A549 (cell line): ENCODE results near the gene LVRN. TPM values are rescaled to one million over a fixed set of nuclear protein-coding genes. Genes with fewer than 3 reads are reported as not detected.

Experiments used
- ATAC-seq, 2 experiments: fragments of 200-7000 bp in 1 of 2; fragments of >200 bp in 1 of 2; cut with Nextera tagmentation in 1 of 2; cut with Tn5 transposase in 1 of 2; 3 replicates each; pipeline versions ENCODE4 v1.8.0 to v1.9.1; 2018 to 2020; ENCODE audit warnings: mild to moderate bottlenecking in 1 of 2, moderate library complexity in 1 of 2
- CTCF ChIA-PET: fragments of 300-600 bp; sonication (Branson Sonifier 250); formaldehyde crosslinking; extraction: SDS; loops from one replicate; lab custom pipeline; 2021; ENCODE audit warnings: antibody characterized with exemption, inconsistent platforms; lab: Yijun Ruan, JAX
- POLR2A ChIA-PET: fragments of 350-600 bp; formaldehyde crosslinking; extraction: SDS; loops from one replicate; lab custom pipeline; 2021; ENCODE audit warnings: antibody characterized with exemption, inconsistent platforms; lab: Yijun Ruan, JAX
- DNase-seq, 2 experiments: peaks; one replicate each; pipeline versions ENCODE4 v3.0.0 to v3.0.0-alpha.2; 2011 to 2016; ENCODE audit warnings: low read depth in 1 of 2, low spot score in 1 of 2
- FAIRE-seq: peaks from 2 replicates; lab custom pipeline; 2011; peaks lifted over from hg19 to GRCh38; lab: Jason Lieb, UNC
- H3K27ac ChIP-seq, 2 experiments: fragments of >200 bp; sonication (Bioruptor Twin); formaldehyde crosslinking; 3 replicates each; pipeline ENCODE4 v1.5.1; 2016 to 2017
- H3K4me1 ChIP-seq: fragments of >200 bp; sonication (Bioruptor Twin); formaldehyde crosslinking; 3 replicates; pipeline ENCODE4 v1.6.1; 2016
- H3K4me2 ChIP-seq: fragments of >200 bp; sonication (Bioruptor Twin); formaldehyde crosslinking; 3 replicates; pipeline ENCODE4 v1.6.1; 2016
- H3K4me3 ChIP-seq: fragments of >200 bp; sonication (Bioruptor Twin); formaldehyde crosslinking; 3 replicates; pipeline ENCODE4 v1.5.1; 2016
- H3K9me3 ChIP-seq: fragments of >200 bp; sonication (Bioruptor Twin); formaldehyde crosslinking; 3 replicates; pipeline ENCODE4 v1.6.1; 2016
- ATOH8 ChIP-seq: fragments of 250-450 bp; sonication (Bioruptor Pico); IDR thresholded peaks from 2 replicates; pipeline ENCODE4 v1.5.0; 2020; ENCODE audit warnings: low read depth, mild to moderate bottlenecking, moderate library complexity
- E2F6 ChIP-seq: IDR thresholded peaks from 2 replicates; pipeline ENCODE4 v1.6.1; 2012; ENCODE audit warnings: low read depth, borderline replicate concordance
- EHMT2 ChIP-seq: fragments of 200-600 bp; sonication (generic); IDR thresholded peaks from 2 replicates; pipeline ENCODE4 v1.6.1; 2016; ENCODE audit warnings: antibody characterized with exemption, low read depth, mild to moderate bottlenecking, moderate library complexity
- EP300 ChIP-seq, 2 experiments: fragments of >200 bp; sonication (Bioruptor Twin); formaldehyde crosslinking; IDR thresholded peaks; 2 replicates in 1 of 2; 3 replicates in 1 of 2; pipeline ENCODE4 v1.6.1; 2016 to 2017
- FOSB ChIP-seq: fragments of 250-450 bp; sonication (Bioruptor Pico); IDR thresholded peaks from 2 replicates; pipeline ENCODE4 v1.5.0; 2020; ENCODE audit warnings: mild to moderate bottlenecking, moderate library complexity
- FOXS1 ChIP-seq: fragments of 250-450 bp; sonication (Bioruptor Pico); IDR thresholded peaks from 2 replicates; pipeline ENCODE4 v1.5.0; 2020; ENCODE audit warnings: mild to moderate bottlenecking, moderate library complexity
- GATA3 ChIP-seq: IDR thresholded peaks from 2 replicates; pipeline ENCODE4 v1.6.1; 2012; ENCODE audit warnings: borderline replicate concordance
- HDAC2 ChIP-seq: fragments of 200-600 bp; sonication (generic); IDR thresholded peaks from 2 replicates; pipeline ENCODE4 v1.6.1; 2016
- HES2 ChIP-seq: fragments of >200 bp; sonication (Bioruptor Twin); formaldehyde crosslinking; IDR thresholded peaks from 2 replicates; pipeline ENCODE4 v1.6.1; 2016
- HMGXB4 ChIP-seq: fragments of 250-450 bp; sonication (Bioruptor Pico); IDR thresholded peaks from 2 replicates; pipeline ENCODE4 v1.5.0; 2021; ENCODE audit warnings: mild to moderate bottlenecking, moderate library complexity, borderline replicate concordance
- MAX ChIP-seq: IDR thresholded peaks from 2 replicates; pipeline ENCODE4 v1.6.1; 2012
- MYC ChIP-seq: IDR thresholded peaks from 2 replicates; pipeline ENCODE4 v1.6.1; 2012; ENCODE audit warnings: mild to moderate bottlenecking, inconsistent platforms, low read length, improper control_type of control experiment, borderline replicate concordance
- NFE2L2 ChIP-seq: fragments of 150-350 bp; conservative IDR thresholded peaks from 2 replicates; pipeline ENCODE4 v1.6.1; 2014; ENCODE audit warnings: low read length
- PHF8 ChIP-seq: fragments of 200-600 bp; sonication (generic); IDR thresholded peaks from 2 replicates; pipeline ENCODE4 v1.6.1; 2016; ENCODE audit warnings: low read depth, mild to moderate bottlenecking, antibody characterized with exemption, moderate library complexity, borderline replicate concordance
- POLR2A ChIP-seq: IDR thresholded peaks from 2 replicates; pipeline ENCODE4 v1.6.1; 2012; ENCODE audit warnings: mild to moderate bottlenecking, low read length
- POLR2AphosphoS2 ChIP-seq: conservative IDR thresholded peaks from 2 replicates; pipeline ENCODE4 v1.6.1; 2012; ENCODE audit warnings: low read length, improper control_type of control experiment, inconsistent platforms
- RARB ChIP-seq: fragments of 250-450 bp; sonication (Bioruptor Pico); IDR thresholded peaks from 2 replicates; pipeline ENCODE4 v1.8.0; 2021; ENCODE audit warnings: mild to moderate bottlenecking, moderate library complexity
- RFX5 ChIP-seq: fragments of 450-650 bp; IDR thresholded peaks from 2 replicates; pipeline ENCODE4 v1.7.1; 2014; ENCODE audit warnings: antibody characterized with exemption, mild to moderate bottlenecking, moderate library complexity
- SMC3 ChIP-seq: fragments of >200 bp; sonication (Bioruptor Twin); formaldehyde crosslinking; IDR thresholded peaks from 3 replicates; pipeline ENCODE4 v1.6.1; 2018; ENCODE audit warnings: inconsistent platforms
- SREBF2 ChIP-seq: fragments of 450-650 bp; IDR thresholded peaks from 2 replicates; pipeline ENCODE4 v1.6.1; 2014; ENCODE audit warnings: mild to moderate bottlenecking, moderate library complexity
- TP53 ChIP-seq: fragments of 250-450 bp; sonication (Bioruptor Pico); IDR thresholded peaks from 2 replicates; pipeline ENCODE4 v1.5.0; 2021; ENCODE audit warnings: mild to moderate bottlenecking, moderate library complexity
- USF2 ChIP-seq: fragments of 450-650 bp; IDR thresholded peaks from 2 replicates; pipeline ENCODE4 v1.6.1; 2014; ENCODE audit warnings: antibody characterized with exemption
- ZC3H11A ChIP-seq: fragments of 450-650 bp; IDR thresholded peaks from 2 replicates; pipeline ENCODE4 v1.6.1; 2014; ENCODE audit warnings: antibody characterized with exemption, mild to moderate bottlenecking
- ZFP36 ChIP-seq: fragments of 450-650 bp; IDR thresholded peaks from 2 replicates; pipeline ENCODE4 v1.6.1; 2014; ENCODE audit warnings: borderline replicate concordance; ENCODE audit not compliant: partially characterized antibody
- ZSCAN20 ChIP-seq: fragments of 250-450 bp; sonication (Bioruptor Pico); IDR thresholded peaks from 2 replicates; pipeline ENCODE4 v1.8.0; 2022; ENCODE audit warnings: mild to moderate bottlenecking, moderate library complexity
- WGBS: methylation state at CpG from one replicate; pipeline ENCODE4 v1.1.6; 2017; ENCODE audit errors: missing lambda C conversion rate; 5-methylcytosine and 5-hydroxymethylcytosine counted together
- polyA plus RNA-seq, 4 experiments: library from polyadenylated mRNA; depleted of rRNA in 3 of 4; stranded (reverse); fragments of >200 nt; fragmentation: RNase III in 1 of 4; extraction: RNeasy Plus Mini Kit Qiagen cat#74134 plus additional on column Dnase treatment in 1 of 4; gene quantifications; 2 replicates in 3 of 4; 3 replicates in 1 of 4; pipeline ENCODE4 v1.2.3, GENCODE V29; 2011 to 2017

Gene LVRN
- polyA plus RNA-seq, 2 of the 4 experiments (the other 2 are of a cell fraction), result 0.06 to 0.16 TPM

- ATAC-seq (no peak), FAIRE-seq (no peak), DNase-seq (no peak)
- WGBS, result 60% methylated on average over 3 of the region's 3 CpGs
- no peaks in the 10 kb centered on the region for H3K4me1 ChIP-seq
- no peak overlapping the region for H3K4me3 ChIP-seq
- POLR2A ChIA-PET, result no interaction called here
- no peak overlapping the region for H3K4me2 ChIP-seq
- H3K27ac ChIP-seq, result no peak overlapping the region
- H3K9me3 ChIP-seq, result no peaks in the 10 kb centered on the region
- CTCF ChIA-PET, result interaction anchor here (1.0 kb wide), 1 partner anchor 10 kb away, joined by 3 read pairs; no protein-coding TSS in a partner anchor
- no peak for TF ChIP-seq ZSCAN20 (CRISPR knock-in tag)
- no peak for TF ChIP-seq MAX
- TF ChIP-seq POLR2AphosphoS2, result no peak
- TF ChIP-seq NFE2L2, result no peak
- no peak for TF ChIP-seq FOXS1 (CRISPR knock-in tag)
- no peak for TF ChIP-seq RFX5
- TF ChIP-seq ZFP36, result no peak
- TF ChIP-seq, all 56 proteins: peak for 0
These were observed 47.5 kb downstream of the LVRN start for GRCh38 chr5:116009806-116010205.

GRCh38 chr5:116011046-116011445 lies 48.8 kb downstream of the LVRN start:
- ATAC-seq (no peak), DNase-seq (no peak), FAIRE-seq (no peak)
- Histone ChIP-seq H3K4me1 (no peaks in the 10 kb centered on the region), H3K9me3 (no peaks in the 10 kb centered on the region), H3K4me2 (no peak overlapping the region), H3K27ac (no peak overlapping the region), H3K4me3 (no peak overlapping the region)
- CTCF ChIA-PET, result no interaction called here
- POLR2A ChIA-PET, result no interaction called here
- TF ChIP-seq RFX5 (no peak), HES2 (no peak), SMC3 (no peak), ATOH8 (CRISPR knock-in tag) (no peak), GATA3 (no peak), PHF8 (no peak), HDAC2 (no peak)

GRCh38 chr5:116013207-116013785 lies 51.0 kb downstream of the LVRN start:
- no peak for FAIRE-seq
- TF ChIP-seq SREBF2 (no peak), POLR2AphosphoS2 (no peak), MYC (no peak), HES2 (no peak), POLR2A (no peak), HMGXB4 (CRISPR knock-in tag) (no peak), USF2 (no peak), EHMT2 (no peak), TP53 (CRISPR knock-in tag) (no peak), FOSB (no peak), EP300 (IDR thresholded peaks at IDR 0.05) (no peak), E2F6 (no peak), RARB (no peak), ZC3H11A (no peak)
- ATAC-seq, result no peak
- Histone ChIP-seq H3K4me3 (no peak overlapping the region), H3K4me1 (no peaks in the 10 kb centered on the region), H3K4me2 (no peak overlapping the region), H3K27ac (no peak overlapping the region), H3K9me3 (no peaks in the 10 kb centered on the region)
- no peak for DNase-seq
- 50% methylated on average over 6 of the region's 6 CpGs for WGBS
- POLR2A ChIA-PET, result no interaction called here
- CTCF ChIA-PET, result no interaction called here
